IMR-90 (cell line): ENCODE results near the gene BIK. TPM values are rescaled to one million over a fixed set of nuclear protein-coding genes. Genes with fewer than 3 reads are reported as not detected.

Experiments
- ATAC-seq: fragments of 200-7000 bp; cut with Tn5 transposase; 2 replicates; pipeline ENCODE4 v1.9.1; 2020; ENCODE audit warnings: low read depth, mild to moderate bottlenecking, moderate library complexity
- BruUV-seq: library from RNA; stranded (reverse); fragments of 400-500 nt; replicated peaks from 2 replicates; lab custom pipeline; 2021; lab: Mats Ljungman, UMichigan
- CTCF ChIA-PET: fragments of 300-600 bp; formaldehyde crosslinking; extraction: SDS; loops from one replicate; lab custom pipeline; 2021; ENCODE audit warnings: antibody characterized with exemption; lab: Yijun Ruan, JAX
- POLR2A ChIA-PET: fragments of 300-600 bp; sonication (Branson Sonifier 250); formaldehyde crosslinking; loops from one replicate; lab custom pipeline; 2022; ENCODE audit warnings: antibody characterized with exemption; ENCODE audit not compliant: unreplicated experiment; lab: Charles Lee
- DNase-seq: peaks from one replicate; pipeline ENCODE4 v3.0.0; 2013
- H2AFZ ChIP-seq: replicated peaks from 2 replicates; pipeline ENCODE3; 2013; ENCODE audit warnings: low read length, mild to moderate bottlenecking; ENCODE audit not compliant: poor library complexity
- H2AK5ac ChIP-seq: 2 replicates; pipeline ENCODE4 v1.6.1; 2013; ENCODE audit warnings: low read depth, low read length, inconsistent platforms
- H2AK9ac ChIP-seq: replicated peaks from 2 replicates; pipeline ENCODE3; 2013; ENCODE audit warnings: mild to moderate bottlenecking, low read depth, low read length, moderate library complexity; ENCODE audit not compliant: poor library complexity
- H2BK120ac ChIP-seq: 2 replicates; pipeline ENCODE4 v1.6.1; 2013; ENCODE audit warnings: low read depth, low read length, inconsistent platforms
- H2BK15ac ChIP-seq: 3 replicates; pipeline ENCODE4 v1.6.1; 2013; ENCODE audit warnings: low read depth, low read length, inconsistent platforms
- H2BK20ac ChIP-seq: 2 replicates; pipeline ENCODE4 v1.6.1; 2013; ENCODE audit warnings: low read depth, mild to moderate bottlenecking, inconsistent platforms, low read length, moderate library complexity
- H2BK5ac ChIP-seq: 2 replicates; pipeline ENCODE4 v1.6.1; 2013; ENCODE audit warnings: mild to moderate bottlenecking, low read depth, low read length, inconsistent platforms; ENCODE audit not compliant: poor library complexity, severe bottlenecking
- H3K14ac ChIP-seq: replicated peaks from 2 replicates; pipeline ENCODE4 v1.6.1; 2013; ENCODE audit warnings: low read depth, low read length, inconsistent platforms
- H3K18ac ChIP-seq: 2 replicates; pipeline ENCODE4 v1.6.1; 2013; ENCODE audit warnings: low read depth, low read length, control low read depth
- H3K23ac ChIP-seq: 2 replicates; pipeline ENCODE4 v1.6.1; 2013; ENCODE audit warnings: low read depth, low read length, inconsistent platforms
- H3K27ac ChIP-seq: 2 replicates; pipeline ENCODE4 v1.5.1; 2013; ENCODE audit warnings: mild to moderate bottlenecking, control low read depth, low read length; ENCODE audit not compliant: insufficient read depth
- H3K27me3 ChIP-seq: 2 replicates; pipeline ENCODE4 v1.6.1; 2013; ENCODE audit warnings: low read length; ENCODE audit not compliant: control insufficient read depth, insufficient read depth
- H3K36me3 ChIP-seq: 2 replicates; pipeline ENCODE4 v1.6.1; 2013; ENCODE audit warnings: low read length, mixed read lengths; ENCODE audit not compliant: control insufficient read depth, insufficient read depth
- H3K4ac ChIP-seq: 2 replicates; pipeline ENCODE4 v1.6.1; 2013; ENCODE audit warnings: low read depth, low read length, inconsistent platforms
- H3K4me1 ChIP-seq: 2 replicates; pipeline ENCODE4 v1.6.1; 2013; ENCODE audit warnings: low read length, mixed read lengths; ENCODE audit not compliant: control insufficient read depth, insufficient read depth
- H3K4me2 ChIP-seq: 2 replicates; pipeline ENCODE4 v1.6.1; 2013; ENCODE audit warnings: low read depth, mild to moderate bottlenecking, control low read depth, low read length, moderate library complexity
- H3K4me3 ChIP-seq: 2 replicates; pipeline ENCODE4 v1.5.1; 2013; ENCODE audit warnings: low read depth, mild to moderate bottlenecking, control low read depth, low read length, moderate library complexity; ENCODE audit not compliant: insufficient read depth
- H3K56ac ChIP-seq: 2 replicates; pipeline ENCODE4 v1.6.1; 2013; ENCODE audit warnings: low read length, inconsistent platforms; ENCODE audit not compliant: insufficient read depth; ENCODE audit errors: extremely low read depth
- H3K79me1 ChIP-seq, 2 experiments: 2 replicates each; pipeline ENCODE4 v1.6.1; 2013; ENCODE audit warnings: low read length in 2 of 2, inconsistent platforms in 1 of 2, low read depth in 1 of 2
- H3K9ac ChIP-seq: 2 replicates; pipeline ENCODE4 v1.6.1; 2013; ENCODE audit warnings: low read depth, low read length, control low read depth
- H3K9me1 ChIP-seq: 2 replicates; pipeline ENCODE4 v1.6.1; 2013; ENCODE audit warnings: low read length, inconsistent platforms; ENCODE audit not compliant: insufficient read depth
- H3K9me3 ChIP-seq: 2 replicates; pipeline ENCODE4 v1.6.1; 2013; ENCODE audit warnings: low read length; ENCODE audit not compliant: control insufficient read depth, insufficient read depth
- H4K20me1 ChIP-seq: 2 replicates; pipeline ENCODE4 v1.6.1; 2013; ENCODE audit warnings: low read length, inconsistent platforms; ENCODE audit not compliant: insufficient read depth
- H4K5ac ChIP-seq: 2 replicates; pipeline ENCODE4 v1.6.1; 2013; ENCODE audit warnings: mild to moderate bottlenecking, low read depth, low read length, control low read depth
- H4K8ac ChIP-seq, 2 experiments: 2 replicates each; pipeline ENCODE4 v1.6.1; 2013; ENCODE audit warnings: low read depth in 2 of 2, low read length in 2 of 2, control low read depth in 1 of 2, inconsistent platforms in 1 of 2
- H4K91ac ChIP-seq: 2 replicates; pipeline ENCODE4 v1.6.1; 2013; ENCODE audit warnings: low read depth, low read length, inconsistent platforms; ENCODE audit not compliant: insufficient read depth
- MAFK ChIP-seq: IDR thresholded peaks from 2 replicates; pipeline ENCODE4 v1.6.1; 2012; ENCODE audit warnings: low read depth, low read length, improper control_type of control experiment
- SMC3 ChIP-seq: fragments of 150-350 bp; IDR thresholded peaks from 2 replicates; pipeline ENCODE4 v1.6.1; 2016; ENCODE audit warnings: low read depth, mild to moderate bottlenecking, antibody characterized with exemption, low read length, moderate library complexity
- WGBS, 2 experiments: methylation state at CpG; one replicate each; pipeline versions ENCODE4 v1.1.5 to v1.1.7; 2013; ENCODE audit warnings: missing lambda C conversion rate in 2 of 2; ENCODE audit not compliant: insufficient read length in 1 of 2; ENCODE audit errors: extremely low coverage in 2 of 2; 5-methylcytosine and 5-hydroxymethylcytosine counted together
- dilution Hi-C: fragments of 300-500 bp; cut with HindIII; formaldehyde crosslinking; loops from one replicate; pipeline ENCODE4 v1.14.3; 2018; ENCODE audit warnings: low sequenced_read_pairs; ENCODE audit not compliant: unreplicated experiment
- in situ Hi-C: fragments of 300-500 bp; cut with MboI; formaldehyde crosslinking; loops from 3 replicates; pipeline ENCODE4 v1.14.3; 2019; ENCODE audit warnings: low sequenced_read_pairs, inconsistent platforms, mixed read lengths
- intact Hi-C: fragments of 100-400 bp; cut with micrococcal nuclease; formaldehyde crosslinking; loops from 2 replicates; pipeline ENCODE4 v1.10.0; 2022
- polyA plus RNA-seq, 3 experiments: library from polyadenylated mRNA; depleted of rRNA; stranded (reverse); fragments of >200 nt; gene quantifications; 2 replicates each; pipeline ENCODE4 v1.2.3, GENCODE V29; 2012; ENCODE audit warnings: low replicate concordance in 1 of 3
- total RNA-seq: library from RNA; depleted of rRNA; stranded (reverse); fragments of >200 nt; gene quantifications from 2 replicates; pipeline ENCODE4 v1.2.3, GENCODE V29; 2012
- TF ChIP-seq, protein P1 (sequence below): conservative IDR thresholded peaks from 2 replicates; pipeline ENCODE4 v1.5.1; 2012; ENCODE audit warnings: mild to moderate bottlenecking, low read depth, low read length, improper control_type of control experiment

The BIK gene
- total and polyA plus RNA-seq, 2 of the 4 experiments (the other 2 are of a cell fraction) = 0.18 TPM; not detected in 1

DNA sequence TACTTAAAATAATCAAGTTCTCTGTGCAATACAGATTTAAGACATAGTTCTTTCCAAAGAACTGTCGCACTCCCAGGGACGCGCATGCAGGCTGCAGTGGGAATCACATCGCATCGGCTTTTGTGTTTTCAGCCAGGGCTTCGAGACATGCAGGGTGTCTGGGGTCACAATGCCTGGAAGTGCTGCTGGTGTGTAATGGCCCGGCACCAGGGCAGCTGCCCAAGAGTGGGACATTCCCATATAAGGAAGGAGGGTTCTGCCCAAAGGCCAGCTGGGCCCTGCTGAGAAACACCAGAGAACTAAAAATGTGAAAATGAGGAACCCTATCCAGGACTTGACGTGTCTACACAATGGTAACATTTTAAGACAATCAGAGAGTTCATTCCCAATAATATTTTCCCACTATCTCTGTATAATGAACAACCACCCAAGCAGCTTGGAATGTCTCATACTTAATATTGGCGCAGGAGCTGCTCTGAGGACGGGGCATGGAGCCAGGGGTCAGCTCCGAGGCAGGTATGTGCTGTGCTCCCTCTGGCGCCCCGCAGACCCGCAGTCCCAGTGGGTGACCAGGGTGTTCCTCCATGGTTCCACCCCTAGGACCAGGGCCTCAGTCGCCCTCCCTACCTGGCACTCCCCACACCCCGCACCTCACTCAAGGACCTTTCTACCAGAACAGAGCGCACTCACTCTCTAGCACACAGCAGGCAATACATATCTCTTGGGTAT lies 21.4 kb downstream of the BIK start:
- Histone ChIP-seq H3K9ac (no peak overlapping the region), H3K4me2 (no peak overlapping the region), H2BK20ac (no peak overlapping the region), H2BK15ac (no peak overlapping the region), H3K4ac (no peak overlapping the region), H4K8ac (no peak overlapping the region), H3K27me3 (no peaks in the 10 kb centered on the region), H3K36me3 (peaks cover 28% of the 10 kb centered on the region), H2AFZ (no peak overlapping the region), H3K56ac (no peak overlapping the region), H3K4me1 (peaks cover 6% of the 10 kb centered on the region), H3K79me1 (peaks cover 0 to 5% of the 10 kb centered on the region in 2 experiments; a peak in 1 of 4 replicates), H4K5ac (no peak overlapping the region), H3K27ac (no peak overlapping the region), H3K4me3 (no peak overlapping the region), H2BK5ac (no peak overlapping the region), H3K9me3 (no peaks in the 10 kb centered on the region), H3K23ac (no peak overlapping the region), H2AK9ac (peak overlapping the region; percentile 63), H4K91ac (no peak overlapping the region), H3K14ac (no peak overlapping the region), H2BK120ac (no peak overlapping the region), H2AK5ac (no peak overlapping the region), H3K18ac (no peak overlapping the region), H4K20me1 (no peaks in the 10 kb centered on the region), H3K9me1 (peaks cover 7% of the 10 kb centered on the region)
- DNase-seq = no peak
- in situ Hi-C loops (no loop called here), intact Hi-C loops (no loop called here), dilution Hi-C loops (no loop called here)
- TF ChIP-seq MAFK (no peak), SMC3 (no peak)
- TF ChIP-seq, protein P1, sequence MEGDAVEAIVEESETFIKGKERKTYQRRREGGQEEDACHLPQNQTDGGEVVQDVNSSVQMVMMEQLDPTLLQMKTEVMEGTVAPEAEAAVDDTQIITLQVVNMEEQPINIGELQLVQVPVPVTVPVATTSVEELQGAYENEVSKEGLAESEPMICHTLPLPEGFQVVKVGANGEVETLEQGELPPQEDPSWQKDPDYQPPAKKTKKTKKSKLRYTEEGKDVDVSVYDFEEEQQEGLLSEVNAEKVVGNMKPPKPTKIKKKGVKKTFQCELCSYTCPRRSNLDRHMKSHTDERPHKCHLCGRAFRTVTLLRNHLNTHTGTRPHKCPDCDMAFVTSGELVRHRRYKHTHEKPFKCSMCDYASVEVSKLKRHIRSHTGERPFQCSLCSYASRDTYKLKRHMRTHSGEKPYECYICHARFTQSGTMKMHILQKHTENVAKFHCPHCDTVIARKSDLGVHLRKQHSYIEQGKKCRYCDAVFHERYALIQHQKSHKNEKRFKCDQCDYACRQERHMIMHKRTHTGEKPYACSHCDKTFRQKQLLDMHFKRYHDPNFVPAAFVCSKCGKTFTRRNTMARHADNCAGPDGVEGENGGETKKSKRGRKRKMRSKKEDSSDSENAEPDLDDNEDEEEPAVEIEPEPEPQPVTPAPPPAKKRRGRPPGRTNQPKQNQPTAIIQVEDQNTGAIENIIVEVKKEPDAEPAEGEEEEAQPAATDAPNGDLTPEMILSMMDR = no peak
- ChIA-PET CTCF (no interaction called here), POLR2A (no interaction called here)
- BruUV-seq = no TSS peak
- ATAC-seq = no peak
- WGBS, 2 experiments = 91% methylated on average over 9 of the region's 17 CpGs; no CpG with 5 or more reads in 1 of the 2 experiments
